Stimulated activated CD8-positive, alpha-beta memory T cell treated with anti-CD3 and anti-CD28 coated beads, Interleukin-15, amount 100 ng/mL, for 24 hours (primary cell): ENCODE data around the gene GALNT17.
"Not testable (repeated sequence)": the region's sequence is repeated elsewhere in the genome, so short reads cannot be mapped to it uniquely, and the experiment has no call there.

Experiments
- DNase-seq: peaks from one replicate; pipeline ENCODE4 v3.0.0-alpha.2; 2020; ENCODE audit warnings: low read depth

Gene GALNT17

DNA sequence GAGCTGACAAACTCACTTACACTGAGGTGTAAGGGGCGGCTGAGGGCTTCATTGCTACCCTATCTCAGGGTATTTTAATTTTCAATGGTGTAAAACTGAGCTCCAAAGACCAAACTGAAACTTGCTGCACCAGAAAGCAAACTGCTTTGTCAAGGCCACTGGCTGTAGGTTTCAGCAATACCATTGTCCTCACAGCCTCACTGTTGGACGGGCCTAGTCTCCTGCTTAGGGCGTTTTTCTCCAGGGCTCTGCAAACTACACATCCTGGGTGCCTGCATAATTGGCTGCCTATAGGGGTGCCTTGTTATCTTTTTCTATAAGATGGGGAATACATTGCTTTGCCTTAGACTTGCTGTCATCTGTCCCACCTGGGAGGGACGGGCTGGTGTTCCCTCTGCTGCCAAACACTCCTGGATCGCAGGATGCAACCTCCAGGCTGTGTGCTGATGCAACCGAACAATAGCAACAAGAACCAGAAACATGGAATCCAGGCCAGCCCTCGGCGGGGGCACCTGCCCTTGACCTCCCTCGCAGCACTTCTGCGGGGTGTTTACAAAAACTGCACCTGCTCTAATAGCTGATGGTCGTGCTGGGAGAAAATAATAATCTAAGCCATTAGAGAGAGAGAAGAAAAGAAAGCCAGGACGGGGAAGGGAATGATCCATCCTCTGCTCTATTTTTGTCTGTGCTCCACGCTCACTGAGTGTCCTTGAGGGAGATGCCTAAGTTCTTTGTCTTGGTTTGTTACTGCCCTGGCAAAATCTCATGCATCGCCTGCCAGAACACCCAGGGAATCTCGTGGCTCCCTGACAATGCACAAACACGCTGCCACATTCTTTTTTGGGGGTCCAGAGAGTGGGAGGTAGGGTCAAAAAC is 104.5 kb downstream of the GALNT17 start:
- no peak for DNase-seq

DNA sequence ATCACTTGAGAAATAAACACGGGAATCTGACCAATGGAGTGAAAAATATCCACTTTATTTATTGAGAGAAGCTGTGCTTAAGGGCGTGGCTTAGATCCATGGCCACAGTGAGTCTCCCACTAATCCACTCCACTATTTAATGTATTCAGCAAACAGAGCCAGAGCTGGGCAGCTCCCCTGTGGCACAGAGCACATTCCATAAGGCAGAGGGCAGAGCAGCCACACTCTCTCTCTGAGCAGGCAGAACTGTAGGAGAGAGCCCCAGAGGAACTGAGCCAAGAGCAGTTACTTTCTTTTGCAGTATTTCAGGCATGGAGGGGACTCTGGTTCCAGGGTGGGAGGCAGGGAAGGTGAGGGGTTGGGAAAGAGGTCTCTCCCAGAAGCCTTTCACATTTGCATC is 106.0 kb downstream of the GALNT17 start:
- DNase-seq: no peak

DNA sequence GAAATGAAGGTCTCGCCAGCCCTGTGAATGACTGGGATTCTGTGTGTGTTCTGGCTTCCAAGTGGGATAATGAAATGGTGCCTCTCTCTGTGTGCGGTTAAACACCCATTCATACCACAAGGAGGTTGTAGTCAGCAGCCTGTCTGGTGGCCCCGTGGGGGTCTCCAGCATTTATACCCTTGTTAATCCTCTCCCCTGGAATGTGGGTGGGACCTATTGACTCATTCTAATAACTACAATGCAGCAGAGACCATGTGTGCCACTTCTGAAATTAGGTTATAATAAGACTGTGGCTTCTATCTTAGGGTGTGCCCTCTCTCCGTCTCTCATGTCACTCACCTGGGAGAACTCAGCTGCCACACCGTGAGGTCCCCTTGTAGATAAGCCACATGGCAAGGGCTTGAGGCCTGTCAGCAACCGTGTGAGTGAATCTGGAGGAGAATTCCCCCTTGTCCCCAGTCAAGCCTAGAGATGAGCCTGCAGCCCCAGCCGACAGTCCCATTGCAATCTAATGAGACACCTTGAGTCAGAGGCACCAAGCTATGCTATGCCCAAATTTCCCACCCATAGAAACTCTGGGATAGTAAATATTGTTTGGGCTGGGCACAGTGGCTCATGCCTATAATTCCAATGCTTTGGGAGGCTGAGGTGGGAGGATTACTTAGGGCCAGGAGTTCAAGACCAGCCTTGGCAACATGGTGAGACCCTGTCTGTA is 106.8 kb downstream of the GALNT17 start:
- DNase-seq: no peak

DNA sequence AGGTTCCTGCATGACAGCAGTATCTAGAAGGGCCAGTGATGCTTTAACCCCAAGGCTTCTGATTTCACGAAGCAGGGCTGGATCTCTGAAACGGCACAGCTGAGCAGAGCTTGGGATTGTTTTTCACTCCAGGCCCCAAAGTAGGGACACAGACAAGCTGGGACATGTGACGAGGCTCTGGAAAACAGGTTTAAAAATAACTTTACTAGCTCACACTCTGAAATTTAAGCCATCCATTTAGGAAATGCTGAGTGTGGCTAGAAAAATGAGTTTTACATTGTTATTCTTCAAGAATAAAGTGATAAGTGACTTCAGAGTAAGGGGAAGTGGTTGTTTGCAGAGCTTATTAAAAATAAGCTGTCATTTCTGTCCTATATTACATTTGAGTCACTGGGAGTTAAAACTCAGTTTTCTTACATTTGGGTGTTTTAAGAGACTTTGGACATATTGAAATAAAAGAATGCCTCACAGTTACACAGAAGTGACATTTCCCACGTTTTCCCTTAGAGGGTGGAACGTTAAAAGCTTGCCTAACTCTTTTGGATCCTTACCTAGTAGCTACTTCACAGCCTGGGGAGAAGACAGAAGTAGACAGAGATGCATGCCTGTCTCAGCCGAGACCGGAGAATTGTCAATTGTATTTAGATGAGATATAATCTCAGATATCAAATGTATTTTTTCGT is 107.8 kb downstream of the GALNT17 start:
- no peak for DNase-seq

DNA sequence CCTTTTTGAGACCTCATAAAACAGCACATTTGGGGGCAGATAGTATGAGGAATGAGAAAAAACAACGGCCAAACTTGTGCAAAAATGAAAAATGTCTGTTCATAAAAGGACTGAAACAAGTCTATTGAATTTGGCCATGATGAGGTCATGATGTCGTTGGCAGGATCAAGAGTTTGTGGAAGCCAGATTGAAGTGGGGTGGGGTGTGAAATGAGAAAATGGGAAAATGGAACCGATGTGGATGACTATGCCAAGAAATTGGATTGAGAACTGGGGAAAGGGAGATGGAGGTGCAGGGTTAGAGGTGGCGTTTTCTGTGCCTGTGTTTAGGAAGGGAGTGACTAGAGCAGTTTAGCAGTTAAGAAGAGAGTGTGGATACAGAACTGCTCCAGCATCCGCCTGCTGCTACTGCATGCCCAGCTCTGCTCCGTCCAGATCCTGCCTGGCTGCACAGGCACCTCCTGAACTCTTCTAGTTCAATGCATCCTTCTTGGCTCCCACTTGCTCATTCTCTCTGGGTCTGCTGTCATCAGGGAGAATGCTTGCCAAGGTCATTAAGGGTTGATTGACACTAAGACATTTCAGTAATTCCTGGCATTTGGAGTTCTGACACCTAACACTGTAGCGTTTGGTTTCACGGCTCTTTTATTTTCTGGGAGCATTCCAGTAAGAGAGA is 111.9 kb downstream of the GALNT17 start:
- DNase-seq: no peak

DNA sequence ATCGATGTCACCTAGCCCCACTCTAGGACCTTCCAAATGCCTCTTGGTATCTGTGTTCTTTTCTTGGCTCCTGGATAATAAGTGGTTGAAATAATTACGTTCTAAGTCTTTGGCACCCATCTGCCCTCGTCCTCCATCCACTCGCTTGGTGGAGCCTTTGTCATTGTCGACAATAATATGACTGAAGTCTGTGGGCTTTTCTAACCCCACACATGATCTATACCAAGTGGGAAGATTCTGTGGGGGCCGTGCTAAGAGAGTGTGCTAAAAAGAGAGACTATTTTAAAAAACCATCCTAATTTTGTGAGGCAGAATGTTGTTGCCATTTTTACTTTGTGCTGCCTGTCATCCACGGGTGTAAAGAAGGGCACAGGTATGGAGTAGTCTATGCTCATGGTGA is 113.1 kb downstream of the GALNT17 start:
- DNase-seq: no peak

DNA sequence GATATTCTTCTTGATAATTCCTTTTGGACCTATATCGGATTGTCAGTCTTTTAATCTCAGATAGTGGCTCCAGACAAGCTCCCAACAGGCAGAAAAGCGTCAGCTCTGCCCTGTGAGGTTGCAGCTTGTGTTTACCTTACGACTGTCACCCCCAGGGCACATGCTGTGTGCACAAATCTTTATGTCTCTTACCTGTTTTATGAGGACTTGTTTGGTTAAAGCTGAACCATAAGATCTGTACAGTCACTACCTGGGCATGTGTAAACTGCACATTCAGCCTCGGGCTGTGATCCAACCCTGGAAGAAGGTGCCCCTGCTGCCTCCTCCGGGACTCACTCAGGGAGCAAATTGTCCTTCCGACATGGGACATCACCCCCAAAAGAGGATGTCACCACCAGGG is 119.8 kb downstream of the GALNT17 start:
- DNase-seq: no peak

DNA sequence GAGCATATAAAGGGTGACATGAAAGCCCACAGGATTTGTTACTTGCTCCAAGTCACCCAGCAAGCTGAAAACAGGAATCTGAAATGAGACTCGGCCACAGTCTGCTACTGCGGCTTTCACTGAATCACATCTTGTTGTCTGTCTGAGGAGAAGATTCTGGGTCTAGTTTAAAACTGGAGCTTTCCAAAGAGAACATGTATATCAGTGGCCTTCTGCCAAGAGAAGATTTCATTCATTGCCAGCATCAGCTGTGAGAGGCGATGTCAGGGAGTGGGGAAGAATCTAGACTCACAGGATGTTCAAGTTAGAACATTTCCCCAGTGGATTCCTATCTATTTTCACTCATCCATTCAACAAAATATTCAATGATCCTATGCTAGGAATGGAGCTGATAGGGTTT is 122.8 kb downstream of the GALNT17 start:
- no peak for DNase-seq

DNA sequence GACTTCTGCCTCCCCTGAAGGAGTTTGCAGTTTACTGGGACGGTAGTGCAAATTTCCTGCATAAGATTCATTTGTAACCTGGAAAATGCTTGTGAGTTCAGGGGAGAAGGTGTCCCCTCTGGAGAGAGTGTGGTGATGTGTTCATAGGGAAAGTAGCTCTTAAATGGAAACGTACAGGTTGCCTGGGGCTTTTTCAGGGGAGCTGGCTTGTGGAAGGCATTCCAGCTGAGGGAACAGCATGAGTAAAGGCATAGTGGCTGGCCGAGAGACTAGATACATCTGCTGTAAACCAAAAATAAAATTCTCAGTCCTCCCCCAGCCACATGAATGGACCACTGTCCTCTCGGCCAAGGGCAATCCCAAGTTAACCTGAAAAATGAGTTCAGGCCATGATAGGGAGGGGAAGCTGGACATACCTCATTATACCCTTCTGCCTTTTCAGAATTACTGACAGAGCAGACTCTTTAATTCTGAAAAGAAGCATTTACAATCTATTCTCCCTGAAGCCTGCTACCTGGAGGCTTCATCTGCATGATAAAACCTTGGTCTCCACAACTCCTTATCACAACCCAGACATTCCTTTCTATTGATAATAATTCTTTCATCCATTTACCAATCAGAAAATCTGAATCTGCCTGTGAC is 123.7 kb downstream of the GALNT17 start:
- no peak for DNase-seq

DNA sequence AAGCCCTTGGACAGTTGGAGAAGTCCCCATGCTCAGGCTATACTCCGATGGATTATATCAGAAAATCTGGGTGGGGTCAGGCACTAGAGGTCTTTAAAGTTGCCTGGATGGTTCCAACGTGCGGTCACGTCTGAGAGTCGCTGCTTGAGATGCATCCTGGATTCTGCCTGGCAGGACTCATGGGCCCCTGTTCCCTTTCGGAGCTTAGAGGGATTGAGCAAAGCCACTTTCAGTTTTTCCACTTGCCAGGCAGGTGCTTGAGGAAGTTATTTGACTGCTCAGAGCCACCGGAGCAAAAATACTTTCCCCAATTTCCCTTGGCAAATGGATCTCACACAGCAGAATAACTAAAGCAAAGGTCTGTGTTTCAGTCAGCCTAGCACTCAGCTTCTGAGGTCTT is 129.1 kb downstream of the GALNT17 start:
- no peak for DNase-seq

DNA sequence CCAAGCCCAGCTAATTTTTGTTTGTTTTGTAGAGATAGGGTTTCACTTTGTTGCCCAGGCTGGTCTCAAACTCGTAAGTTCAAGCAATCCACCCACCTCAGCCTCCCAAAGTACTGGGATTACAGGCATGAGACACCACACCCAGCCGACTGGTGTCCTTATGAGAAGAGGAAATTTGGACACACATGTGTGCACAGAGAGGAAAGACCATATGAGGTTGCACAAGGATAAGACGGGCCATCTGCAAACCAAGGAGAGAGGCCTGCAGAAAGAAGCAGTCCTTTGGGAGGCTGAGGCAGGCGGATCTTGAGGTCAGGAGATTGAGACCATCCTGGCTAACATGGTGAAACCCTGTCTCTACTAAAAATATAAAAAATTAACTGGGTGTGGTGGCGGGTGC is 130.9 kb downstream of the GALNT17 start:
- DNase-seq: not testable (repeated sequence)

DNA sequence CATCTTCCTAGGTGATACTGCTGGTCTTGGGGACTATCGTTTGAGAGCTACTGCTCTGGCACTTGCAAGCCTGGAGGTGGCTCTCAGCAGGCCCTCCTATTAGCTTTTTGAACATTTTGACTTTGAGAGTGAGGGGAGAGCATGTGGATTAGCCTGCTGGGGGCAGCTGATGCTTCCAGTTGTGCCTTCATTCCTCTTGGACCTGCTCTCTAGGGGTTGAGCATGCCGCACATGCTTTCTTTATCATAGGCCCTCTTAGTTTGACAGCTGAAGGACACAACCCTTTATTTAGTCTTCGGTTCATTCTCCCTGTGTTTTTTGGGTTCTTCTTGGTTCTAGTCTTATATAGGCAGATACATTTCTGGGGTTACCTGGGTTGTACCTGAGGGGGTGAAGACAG is 132.1 kb downstream of the GALNT17 start:
- no peak for DNase-seq

DNA sequence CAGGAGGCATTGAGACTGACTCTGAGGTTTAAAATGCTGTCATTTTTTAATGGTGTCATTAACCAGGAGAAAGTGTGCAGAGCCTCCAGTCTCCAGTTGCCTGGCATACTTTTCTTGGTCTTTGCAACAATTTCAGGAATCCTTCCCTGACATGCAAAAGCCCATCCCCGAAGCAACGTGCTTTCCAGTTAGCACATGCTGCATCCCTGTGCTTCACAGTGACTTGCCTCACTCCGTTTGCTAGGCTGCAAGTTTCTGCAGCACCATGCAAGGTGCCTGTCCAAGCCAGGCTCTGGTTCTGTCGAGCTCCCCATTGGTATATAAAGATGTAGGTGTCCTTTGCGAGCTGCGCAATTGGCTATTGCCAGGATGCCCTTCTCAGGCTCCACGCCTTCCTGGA is 135.0 kb downstream of the GALNT17 start:
- DNase-seq: no peak

DNA sequence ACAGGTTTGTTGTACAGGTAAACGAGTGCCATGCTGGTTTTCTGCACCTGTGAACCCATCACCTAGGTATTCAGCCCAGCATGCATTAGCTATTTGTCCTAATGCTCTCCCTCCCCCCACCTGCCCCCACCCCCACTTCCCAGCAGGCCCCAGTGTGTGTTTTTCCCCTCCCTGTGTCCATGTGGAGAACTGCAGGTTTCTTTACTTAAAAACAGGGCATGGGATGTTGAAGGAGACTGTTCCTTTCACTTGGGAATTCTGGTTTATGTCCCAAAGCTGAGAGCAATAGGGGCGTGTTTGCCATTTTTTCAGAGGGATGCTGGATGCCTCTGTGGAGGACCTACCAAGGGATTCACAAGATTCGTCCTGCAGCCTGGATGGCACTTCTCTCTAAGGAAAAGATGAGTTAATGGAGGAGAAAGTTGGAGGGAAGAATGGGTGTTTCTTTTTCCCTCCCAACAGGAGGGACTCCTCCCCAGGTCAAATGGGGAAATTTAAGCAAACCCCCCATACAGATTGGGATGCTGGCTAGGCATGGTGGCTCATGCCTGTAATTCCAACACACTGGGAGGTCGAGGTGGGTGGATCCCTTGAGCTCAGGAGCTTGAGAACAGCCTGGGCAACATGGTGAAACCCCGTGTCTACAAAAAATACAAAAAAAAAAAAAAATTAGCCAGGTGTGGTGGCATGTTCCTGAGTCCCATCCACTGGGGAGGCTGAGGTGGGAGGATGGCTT is 136.0 kb downstream of the GALNT17 start:
- DNase-seq: no peak

DNA sequence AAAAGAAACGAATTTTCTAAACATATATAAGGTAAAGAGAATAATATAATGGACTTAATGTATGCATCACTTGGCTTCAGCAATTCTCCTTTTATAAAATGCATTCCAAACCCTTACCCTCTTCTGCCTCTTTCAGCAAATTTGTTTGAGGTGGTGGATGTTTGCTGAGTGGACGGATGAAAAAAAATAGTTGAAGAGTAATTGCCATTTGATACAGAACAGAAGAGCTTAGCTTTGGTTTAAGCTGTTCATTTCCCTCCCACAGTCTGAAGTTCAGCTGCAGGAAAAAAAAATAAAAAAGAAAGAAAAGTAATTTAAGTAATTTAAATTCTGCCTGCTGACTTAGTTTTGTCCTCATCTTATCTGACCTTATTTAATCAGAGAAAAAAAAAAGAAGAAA is 138.6 kb downstream of the GALNT17 start:
- DNase-seq: no peak

DNA sequence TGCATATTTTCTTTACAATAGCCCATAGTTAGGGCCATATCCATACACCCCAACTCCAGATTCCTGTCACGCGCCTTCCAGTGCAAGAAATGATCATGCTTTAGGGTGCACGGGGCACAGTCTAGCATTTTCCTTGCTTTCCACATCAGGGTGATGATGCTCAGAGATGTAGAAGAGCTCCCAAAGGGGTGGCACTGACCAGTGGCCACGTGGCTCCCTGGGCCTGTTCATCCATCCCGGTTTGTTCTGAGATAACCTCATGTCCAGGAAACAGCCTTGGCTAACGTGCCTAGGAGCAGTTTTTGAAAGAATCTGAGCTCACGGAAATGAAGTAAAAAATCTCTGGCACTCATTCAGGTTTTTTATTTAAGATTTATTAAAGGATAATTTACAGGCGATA is 139.3 kb downstream of the GALNT17 start:
- no peak for DNase-seq

DNA sequence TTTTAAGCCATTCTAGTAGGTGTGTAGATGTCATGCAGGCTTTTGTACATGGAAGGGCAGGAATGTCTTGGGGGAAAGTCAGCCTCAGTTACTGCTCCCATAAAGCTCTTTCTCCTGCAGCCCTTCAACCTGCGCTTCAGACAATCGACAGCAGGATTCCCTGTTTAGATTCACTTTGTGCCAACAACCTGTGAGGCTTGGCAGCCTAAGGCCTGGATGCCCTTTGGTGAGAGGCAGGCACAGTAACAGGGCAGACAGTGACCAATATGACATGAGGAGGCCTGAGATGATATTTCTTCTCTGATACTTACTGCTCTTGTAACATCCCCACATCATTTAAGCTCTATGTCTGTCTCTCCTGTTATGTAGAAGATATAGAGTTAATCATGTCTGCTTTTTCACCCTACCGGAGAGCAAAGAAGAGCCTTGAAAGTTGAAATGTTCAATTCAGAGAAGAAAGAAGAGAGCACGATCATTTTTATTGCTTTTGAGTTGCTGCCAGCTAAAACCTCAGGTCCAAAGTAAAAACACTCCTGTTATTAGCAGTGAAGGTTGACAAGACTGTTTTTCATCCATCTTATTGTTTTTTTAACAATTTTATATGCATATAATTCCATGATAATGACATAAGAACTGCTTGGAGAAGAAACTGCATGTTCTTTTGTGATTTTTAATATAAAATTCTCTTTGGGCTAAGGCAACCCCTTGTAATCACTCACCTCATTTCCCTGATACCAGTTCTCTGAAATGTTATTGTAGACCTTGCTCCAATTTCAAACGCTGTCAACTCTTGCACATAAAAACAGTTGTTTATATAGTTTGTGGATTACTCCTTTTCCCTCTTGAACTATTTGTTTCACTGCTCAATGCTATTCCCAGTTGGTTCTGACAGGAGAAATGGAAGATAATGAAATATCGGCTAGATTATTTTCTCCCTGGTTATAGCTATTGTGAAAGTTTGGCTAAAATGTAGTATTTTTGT is 140.9 kb downstream of the GALNT17 start:
- DNase-seq: no peak

DNA sequence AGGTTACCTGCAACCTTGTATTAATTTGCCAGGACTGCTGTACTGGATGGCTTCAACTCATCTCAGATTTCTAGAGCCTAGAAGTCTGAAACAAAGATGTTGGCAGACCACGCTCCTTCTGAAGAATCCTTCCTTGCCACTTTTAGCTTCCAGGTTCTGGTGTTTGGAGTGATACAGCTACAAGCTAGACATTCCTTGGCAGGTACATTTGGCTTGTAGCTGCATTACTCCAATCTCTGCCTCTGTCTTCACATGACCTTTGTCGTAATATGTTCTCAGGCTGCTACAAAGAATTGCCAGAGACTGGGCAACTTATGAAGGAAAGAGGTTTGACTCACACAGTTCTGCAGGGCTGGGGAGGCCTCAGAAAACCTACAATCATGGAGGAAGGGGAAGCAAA is 146.3 kb downstream of the GALNT17 start:
- no peak for DNase-seq

DNA sequence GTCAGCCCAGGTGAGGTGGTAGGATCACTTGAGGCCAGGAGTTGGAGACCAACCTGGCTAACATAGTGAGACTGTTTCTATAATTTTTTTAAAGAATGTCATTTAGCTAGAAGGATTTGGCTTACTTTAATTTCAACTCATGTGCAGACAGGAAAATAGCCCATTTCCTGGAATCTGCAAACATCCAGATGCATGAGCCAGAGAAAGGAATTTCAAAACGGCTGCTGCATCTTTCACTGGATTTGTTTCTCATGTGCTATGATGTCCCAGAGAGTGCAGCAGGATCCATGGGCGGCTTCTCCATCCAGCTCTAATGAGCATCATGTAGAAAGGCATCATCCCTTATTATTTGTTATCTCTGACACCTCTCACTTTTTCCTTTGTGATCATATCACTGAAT is 149.3 kb downstream of the GALNT17 start:
- DNase-seq: no peak

DNA sequence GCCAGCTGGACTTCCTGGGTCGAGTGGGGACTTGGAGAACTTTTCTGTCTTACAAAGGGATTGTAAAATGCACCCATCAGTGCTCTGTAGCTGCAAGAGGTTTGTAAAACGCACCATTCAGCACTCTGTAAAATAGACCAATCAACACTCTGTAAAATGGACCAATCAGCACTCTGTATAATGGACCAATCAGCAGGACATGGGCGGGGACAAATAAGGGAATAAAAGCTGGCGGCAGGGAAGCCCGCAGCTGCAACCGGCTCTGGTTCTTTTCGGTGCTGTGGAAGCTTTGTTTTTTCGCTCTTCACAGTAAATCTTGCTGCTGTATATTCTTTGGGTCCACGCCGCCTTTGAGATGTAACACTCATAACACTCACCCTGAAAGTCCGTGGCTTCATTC is 151.9 kb downstream of the GALNT17 start:
- no peak for DNase-seq
